Inflammatory macrophage (primary cell): ENCODE results near the gene DNMT3B.
"Not testable (repeated sequence)": the region's sequence is repeated elsewhere in the genome, so short reads cannot be mapped to it uniquely, and the experiment has no call there.

Experiments used
- DNase-seq, 2 donors: peaks; one replicate each; pipeline ENCODE4 v3.0.0-alpha.2; 2020 to 2022

The DNMT3B gene

DNA sequence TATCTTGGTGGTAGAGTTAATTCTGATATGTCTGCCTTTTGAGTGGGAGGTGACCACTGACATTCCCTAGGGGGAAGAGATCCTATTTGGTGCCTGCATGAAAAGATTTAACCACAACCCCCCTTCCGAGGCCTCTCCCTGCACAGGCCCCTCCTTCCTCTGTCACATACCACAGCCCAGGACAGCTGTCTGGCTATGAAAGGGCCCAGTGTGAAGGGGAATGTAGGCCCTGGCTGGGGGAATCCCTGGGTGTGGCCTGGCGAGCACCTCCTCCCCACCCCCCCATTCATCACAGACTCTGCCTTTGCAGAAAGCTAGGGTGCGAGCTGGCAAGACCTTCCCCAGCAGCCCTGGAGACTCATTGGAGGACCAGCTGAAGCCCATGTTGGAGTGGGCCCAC lies 30.1 kb downstream of the DNMT3B start:
- no peak for DNase-seq

DNA sequence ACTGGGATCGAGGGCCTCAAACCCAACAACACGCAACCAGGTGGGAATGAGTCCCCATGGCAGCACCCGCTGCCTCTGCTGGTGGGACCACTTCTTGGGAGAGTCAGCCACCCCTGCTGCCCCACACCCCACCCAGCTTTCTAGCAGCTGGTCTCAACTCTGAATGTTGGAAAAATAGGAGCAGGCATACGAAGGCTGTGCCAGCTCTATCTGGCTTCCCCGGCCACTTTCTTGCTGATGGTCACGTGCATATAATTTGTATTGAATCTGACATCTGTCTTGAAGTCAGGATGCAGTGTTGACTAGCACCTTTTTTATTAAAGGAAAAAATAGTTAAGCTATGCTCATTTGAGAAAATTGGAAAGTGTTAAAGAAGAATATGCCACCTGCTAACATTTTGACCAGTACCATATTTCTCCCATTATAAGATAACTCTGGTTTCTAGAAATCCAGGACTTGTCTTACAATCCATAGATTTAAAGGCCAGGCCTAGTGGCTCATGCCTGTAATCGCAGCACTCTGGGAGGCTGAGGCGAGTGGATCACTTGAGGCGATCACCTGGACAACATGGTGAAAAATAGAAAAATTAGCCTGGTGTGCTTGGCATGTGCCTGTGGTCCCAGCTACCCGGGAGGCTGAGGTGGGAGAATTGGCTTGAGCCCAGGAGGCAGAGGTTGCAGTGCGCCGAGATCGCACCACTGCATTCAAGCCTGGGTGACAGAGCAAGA lies 30.7 kb downstream of the DNMT3B start:
- no peak for DNase-seq

DNA sequence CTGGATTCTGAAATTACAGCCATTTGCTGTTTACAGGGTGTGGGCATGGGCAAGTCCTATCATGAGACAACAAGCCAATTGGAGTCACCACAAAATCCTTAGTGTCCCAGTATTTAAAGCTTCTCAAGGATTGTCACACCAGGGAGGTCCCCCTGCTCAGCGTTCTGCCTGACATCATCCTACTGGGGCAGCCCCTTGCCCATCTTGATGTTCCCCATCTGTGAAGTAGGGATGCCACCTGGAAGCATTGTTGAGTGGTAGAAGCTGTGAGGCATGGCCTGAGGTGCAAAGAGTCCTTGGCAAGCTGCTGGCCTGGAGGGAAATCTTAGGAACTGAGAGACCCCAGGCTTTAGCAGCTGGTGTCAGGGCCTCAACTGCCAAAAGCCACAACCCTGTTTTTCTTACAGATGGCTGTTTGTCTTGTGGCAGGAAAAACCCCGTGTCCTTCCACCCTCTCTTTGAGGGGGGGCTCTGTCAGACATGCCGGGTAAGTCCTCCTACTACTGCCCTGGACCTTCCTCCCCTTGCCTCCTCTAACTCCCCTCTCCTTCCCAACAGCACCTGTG lies 34.3 kb downstream of the DNMT3B start:
- DNase-seq, result no peak

DNA sequence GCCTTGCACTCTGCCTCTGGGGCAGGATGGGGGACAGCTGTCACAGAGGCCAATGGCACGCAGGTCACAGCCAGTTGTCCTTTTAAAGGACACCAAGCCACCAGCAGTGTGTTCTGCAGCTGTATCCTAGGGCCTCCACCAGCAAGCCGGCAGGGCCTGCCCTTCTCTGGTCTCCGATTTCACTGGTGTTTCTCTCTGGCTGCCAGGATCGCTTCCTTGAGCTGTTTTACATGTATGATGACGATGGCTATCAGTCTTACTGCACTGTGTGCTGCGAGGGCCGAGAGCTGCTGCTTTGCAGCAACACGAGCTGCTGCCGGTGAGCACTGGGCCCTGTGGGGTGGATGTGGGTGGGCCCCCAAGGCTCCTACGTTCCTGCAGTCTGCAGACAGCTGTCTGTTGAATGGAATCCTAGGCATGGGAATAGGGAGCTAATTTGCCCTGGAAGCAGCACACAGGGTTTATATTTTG lies 34.8 kb downstream of the DNMT3B start:
- DNase-seq, result no peak

DNA sequence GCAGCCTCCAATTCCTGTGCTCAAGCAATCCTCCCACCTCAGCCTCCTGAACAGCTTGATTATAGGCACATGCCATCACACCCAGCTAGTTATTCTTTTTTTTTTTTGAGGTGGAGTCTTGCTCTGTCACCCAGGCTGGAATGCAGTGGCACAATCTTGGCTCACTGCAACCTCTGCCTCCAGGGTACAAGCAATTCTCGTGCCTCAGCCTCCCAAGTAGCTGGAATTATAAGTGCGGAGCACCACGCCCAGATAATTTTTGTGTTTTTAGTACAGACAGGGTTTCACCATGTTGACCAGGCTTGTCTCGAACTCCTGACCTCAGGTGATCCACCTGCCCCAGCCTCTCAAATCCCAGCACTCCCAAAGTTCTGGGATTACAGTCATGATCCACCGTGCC lies 35.4 kb downstream of the DNMT3B start:
- not testable (repeated sequence) for DNase-seq

DNA sequence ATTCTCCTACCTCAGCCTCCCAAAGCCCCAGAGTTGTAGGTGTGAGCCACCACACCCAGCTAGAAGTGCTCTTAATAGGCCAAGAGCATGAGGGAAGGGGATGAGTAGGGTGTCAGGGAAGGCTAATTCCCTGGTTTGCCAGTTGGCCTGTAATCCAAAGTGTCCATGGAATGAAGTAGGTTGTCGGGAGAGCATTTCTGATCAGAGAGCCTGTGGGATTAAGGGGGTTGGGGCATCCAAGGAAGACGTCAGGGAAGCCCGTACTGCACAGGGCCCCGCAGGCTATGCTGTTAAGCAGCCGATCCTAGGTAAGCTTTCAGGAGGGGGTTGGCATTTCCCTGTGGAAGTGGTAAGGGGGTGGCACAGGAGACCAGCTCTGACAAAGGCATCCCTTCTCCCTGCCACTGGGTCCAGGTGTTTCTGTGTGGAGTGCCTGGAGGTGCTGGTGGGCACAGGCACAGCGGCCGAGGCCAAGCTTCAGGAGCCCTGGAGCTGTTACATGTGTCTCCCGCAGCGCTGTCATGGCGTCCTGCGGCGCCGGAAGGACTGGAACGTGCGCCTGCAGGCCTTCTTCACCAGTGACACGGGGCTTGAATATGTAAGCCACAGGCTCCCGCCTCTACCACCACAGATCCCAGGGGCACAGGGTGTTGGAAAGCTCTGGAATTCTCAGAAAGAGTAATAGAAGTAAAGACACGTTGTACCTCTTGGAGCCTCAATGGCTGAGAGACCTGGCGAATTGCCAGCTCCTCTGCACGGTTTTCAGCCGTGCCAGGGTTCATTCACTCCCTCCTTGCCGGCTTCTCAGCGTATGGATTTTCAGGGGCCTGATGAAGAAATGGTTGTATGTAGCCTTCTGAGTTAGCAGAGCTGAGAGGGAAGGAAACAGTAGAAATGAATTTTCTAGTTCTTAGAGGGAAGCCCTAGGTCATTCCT lies 36.1 kb downstream of the DNMT3B start:
- DNase-seq, result no peak

DNA sequence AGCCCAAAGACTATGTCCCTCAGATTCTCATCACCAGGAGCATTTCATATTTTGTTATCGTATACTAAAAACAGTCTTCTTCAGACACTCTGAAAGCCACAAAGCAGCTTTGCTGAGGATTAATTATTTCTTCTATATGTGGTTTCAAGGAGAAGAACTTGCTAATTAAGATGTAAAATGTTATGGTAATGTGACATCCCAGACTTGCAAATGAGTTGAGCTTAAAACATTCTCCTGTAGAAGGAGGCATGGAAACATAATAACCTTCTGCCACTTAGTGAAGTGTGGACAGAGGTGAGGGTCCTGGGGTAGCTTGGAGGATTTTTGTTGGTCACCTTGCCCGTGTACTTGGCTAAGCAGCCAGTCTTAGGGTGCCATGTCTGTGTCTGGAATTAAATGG lies 40.9 kb downstream of the DNMT3B start:
- DNase-seq, result no peak

DNA sequence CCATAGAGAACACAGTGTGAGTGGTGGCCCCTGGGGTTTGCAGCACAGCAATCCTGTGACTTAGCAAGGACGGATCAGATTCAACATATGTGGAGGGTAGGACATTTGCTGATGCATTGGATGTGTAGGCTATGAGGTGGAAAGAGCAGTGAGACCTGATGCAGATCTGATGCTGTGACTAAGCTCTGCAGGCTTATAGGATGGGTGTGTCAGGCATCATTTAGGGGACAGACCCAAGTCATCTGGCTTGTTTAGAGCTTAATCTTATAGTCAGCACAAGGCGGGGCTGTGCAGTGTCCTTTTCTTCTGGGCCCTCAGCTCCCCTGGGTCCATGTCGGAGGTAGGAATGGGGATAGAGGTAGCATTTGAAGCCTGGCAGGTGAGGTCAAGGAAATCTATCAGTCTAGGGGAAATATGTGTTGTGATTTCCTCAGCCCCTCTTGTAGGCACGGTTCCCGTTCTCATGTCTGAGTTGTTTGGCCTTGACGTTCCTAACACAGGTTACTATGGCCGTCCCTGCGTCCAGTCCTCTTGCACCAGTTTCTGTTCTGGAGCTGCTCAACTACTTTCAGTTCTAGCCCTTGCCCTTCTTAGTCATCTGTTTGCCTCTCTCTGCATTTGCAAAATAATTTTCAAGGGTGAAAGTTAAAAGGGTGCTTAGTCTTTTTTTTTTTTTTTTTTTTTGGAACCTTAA lies 42.0 kb downstream of the DNMT3B start:
- no peak for DNase-seq

DNA sequence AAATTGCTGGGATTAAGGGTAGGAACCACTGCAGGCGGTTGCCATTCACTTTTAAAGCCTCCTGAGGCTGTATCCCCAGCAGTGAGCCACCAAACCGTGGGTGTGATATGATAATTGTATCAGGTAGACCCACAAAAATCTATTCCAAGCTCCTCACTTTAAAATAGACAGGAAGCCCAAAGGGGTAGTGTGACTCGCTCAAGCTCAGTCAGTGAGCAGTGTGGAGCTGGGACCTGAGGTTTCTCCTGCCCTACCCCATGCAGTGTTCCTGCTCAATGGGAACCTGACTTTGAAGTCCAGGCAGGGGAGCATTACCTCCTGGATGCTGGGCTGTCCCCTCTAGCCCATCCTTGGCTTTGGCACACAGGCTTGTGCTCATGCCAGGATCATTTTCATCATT lies 42.6 kb downstream of the DNMT3B start:
- no peak for DNase-seq

DNA sequence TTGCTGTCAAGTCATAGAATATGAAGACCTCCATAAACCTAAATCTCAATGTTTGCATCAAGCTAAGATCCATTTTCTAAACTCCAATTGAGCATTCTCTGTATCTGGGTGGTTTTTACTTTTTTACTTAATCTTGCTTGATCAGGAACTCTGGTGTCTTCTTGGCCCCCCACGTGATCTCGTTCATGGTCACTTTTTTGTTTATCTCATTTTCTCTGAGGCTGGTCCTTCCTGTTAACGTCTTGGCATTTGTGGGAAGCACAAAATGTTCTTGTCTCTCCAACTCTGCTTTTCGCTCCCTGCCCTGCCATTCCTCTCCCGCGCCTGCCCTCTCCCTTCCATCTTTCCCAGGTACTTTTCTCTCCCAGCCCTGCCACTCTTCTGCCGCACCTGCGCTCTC lies 43.5 kb downstream of the DNMT3B start:
- DNase-seq, result no peak

DNA sequence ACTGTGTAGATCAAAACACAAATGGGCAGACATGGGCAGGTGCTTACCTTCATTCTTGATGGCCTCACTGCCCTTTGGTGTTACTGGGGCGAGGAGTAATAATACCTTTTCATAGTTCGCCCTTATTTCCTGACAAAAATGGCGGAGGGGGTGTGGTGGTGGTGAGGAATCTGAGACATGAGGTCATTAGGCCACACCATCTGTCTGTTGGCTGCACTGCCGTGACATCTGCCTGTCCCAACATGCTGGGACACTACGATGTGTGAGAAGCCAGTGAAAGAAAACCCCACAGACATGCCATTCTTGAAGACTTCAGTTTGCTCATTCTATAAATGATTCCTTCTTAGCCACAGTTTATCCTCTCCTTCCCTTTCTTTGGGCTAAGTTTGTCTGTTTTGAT lies 44.2 kb downstream of the DNMT3B start:
- no peak for DNase-seq

DNA sequence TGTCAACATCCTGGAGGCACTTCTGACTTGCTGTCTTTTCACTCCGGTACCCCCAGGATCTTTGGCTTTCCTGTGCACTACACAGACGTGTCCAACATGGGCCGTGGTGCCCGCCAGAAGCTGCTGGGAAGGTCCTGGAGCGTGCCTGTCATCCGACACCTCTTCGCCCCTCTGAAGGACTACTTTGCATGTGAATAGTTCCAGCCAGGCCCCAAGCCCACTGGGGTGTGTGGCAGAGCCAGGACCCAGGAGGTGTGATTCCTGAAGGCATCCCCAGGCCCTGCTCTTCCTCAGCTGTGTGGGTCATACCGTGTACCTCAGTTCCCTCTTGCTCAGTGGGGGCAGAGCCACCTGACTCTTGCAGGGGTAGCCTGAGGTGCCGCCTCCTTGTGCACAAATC lies 45.5 kb downstream of the DNMT3B start:
- no peak for DNase-seq

DNA sequence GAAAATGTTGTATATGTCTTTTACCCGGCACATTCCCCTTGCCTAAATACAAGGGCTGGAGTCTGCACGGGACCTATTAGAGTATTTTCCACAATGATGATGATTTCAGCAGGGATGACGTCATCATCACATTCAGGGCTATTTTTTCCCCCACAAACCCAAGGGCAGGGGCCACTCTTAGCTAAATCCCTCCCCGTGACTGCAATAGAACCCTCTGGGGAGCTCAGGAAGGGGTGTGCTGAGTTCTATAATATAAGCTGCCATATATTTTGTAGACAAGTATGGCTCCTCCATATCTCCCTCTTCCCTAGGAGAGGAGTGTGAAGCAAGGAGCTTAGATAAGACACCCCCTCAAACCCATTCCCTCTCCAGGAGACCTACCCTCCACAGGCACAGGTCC lies 46.3 kb downstream of the DNMT3B start:
- no peak for DNase-seq

DNA sequence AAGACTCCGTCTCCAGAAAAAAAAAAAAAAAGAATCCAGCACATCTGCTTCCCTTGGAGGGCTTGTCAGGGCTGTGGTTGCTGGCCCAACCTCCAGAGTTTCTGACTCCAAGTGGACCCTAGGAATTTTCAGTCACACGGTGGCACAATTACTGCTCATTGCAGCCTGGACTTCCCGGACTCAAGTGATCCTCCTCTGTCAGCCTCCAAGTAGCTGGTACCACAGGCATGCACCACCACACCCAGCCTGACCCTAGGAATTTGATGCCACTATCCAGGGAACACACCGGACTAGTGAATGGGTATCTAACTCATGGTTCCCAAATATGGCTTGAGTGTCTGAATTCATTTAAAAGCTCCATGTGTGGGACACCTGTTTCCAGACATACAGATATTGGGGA lies 47.7 kb downstream of the DNMT3B start:
- no peak for DNase-seq

DNA sequence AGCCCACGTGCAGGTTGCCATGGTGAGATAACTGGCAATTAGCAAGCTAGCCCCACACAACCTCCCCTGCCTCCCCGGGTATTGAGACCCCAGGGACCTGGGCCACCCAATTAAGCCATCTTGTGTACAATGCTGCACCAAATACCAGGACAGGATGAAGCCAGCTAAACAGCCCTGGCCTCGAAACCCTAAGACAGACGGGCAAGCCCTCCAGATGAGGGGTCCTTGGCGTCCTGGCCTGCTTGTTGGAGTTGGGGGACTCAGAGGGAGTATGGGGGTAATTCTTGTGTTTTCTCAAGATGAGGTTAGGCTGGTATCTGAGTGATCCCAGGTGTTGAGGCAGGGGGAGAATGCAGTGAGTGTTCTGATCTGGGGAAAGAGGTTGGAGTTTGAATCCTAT lies 48.8 kb downstream of the DNMT3B start:
- no peak for DNase-seq

DNA sequence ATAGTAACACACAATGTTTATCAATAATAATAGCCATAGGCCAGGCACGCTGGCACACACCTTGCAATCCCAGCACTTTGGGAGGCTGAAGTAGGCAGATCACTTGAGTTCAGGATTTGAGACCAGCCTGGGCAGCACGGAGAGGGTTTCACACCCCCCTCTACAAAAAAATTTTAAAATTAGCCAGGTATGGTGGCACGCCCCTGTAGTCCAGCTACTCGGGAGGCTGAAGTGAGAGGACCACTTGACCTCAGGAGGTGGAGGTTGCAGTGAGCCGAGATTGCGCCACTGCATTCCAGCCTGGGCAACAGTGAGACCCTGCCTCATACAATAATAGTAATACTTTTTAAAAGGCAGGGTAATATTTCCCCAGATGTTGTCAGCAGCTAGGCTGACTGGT lies 49.7 kb downstream of the DNMT3B start:
- DNase-seq, result no peak

DNA sequence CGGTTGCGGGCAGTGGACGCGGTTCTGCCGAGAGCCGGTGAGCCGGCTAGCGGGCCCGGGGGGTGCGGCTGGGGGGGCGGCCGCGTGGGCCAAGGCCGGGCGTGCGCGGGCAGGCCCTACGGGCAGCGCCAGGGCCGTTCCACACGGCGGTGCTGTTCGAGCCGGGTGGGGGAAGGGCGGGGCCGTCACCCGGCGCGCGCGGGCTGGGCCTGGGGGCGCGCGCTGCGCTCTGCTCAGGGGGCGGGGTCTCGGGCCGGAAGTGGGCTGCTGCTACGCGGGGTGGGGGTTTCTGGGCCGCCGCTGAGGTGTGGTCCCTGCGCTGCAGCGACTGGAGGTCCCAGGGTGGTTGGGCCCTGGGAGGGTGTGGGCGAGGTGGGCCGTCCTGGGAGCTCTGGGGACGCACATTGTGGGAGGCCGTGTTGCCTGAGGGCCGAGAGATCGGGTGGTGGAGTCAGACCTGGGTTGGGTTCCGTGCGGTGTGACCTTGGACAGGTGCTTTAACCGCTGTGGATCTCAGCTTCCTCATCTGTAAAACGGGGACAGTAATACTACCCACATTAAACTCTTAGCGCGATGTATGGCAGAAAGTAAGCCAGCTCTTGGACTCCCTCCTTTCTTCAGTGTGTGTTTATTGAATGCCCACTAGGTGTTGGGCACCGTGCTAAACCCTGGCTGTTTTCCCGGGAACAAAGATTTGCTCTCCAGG lies 58.0 kb downstream of the DNMT3B start:
- DNase-seq, result peak; percentile 4 to 64

DNA sequence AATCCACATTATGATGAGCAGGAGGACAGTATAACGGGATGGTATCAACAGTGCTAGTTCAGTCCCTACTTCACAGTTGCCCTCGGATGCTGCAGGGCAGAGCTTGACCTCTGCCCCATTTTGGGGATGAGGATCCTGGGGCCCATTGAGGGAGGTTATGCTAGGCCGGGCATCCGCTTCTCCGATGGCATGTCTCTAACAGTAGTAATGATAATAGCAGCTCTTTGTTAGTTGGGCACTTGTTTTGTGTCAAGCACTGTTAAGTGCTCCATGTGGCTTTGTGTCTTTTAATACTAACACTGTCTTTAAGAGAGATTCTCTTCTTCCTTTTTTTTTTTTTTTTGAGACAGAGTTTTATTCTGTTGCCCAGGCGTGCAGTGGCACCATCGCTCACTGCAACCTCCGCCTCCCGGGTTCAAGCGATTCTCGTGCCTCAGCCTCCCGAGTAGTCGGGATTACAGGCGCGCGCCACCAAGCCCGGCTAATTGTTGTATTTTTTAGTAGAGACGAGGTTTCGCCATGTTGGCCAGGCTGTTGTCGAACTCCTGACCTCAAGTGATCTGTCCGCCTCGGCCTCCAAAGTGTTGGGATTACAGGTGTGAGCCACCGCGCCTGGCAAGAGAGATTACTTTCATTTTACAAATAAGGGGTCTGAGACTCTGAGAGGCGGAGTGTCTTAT lies 58.7 kb downstream of the DNMT3B start:
- DNase-seq, result peak in 1 of 2 donors; percentile 10

DNA sequence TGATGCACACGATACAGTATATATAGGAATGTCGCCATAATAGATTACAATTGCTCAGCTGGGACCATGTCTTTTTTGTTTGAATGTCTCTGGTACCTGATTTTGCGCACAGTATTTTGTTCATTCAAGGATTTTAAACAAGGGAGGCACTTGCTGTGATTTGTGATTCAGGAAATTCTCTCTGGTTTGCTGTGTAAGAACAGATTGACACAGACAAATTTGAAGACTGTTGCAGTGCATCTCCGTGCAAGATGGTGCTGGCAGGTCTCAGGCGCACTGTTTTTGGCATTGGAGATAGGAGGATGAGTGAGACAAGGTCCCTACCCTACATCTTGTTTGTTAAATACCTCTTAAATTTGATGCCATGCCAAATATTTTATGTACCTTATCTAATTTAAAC lies 60.0 kb downstream of the DNMT3B start:
- no peak for DNase-seq

DNA sequence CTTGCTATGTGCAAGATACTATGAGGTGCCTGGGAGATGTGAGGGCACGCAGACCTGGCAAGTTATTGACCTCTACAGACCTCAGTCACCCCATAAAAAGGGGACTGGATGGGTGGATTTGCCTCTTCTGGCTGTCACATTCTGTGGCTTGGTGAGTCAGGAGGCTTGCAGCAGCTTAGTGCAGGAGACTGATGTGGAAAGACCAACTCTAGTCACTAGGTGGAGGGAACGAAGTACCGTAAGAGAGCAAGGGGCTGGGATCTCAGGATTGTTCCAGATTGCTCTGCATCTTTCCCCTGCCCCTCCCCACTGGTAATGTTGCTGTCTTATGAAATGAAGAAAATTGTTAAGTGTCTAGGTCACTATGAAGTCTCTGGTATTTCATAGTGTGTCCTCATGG lies 60.9 kb downstream of the DNMT3B start:
- DNase-seq, result peak; percentile 37 to 58

DNA sequence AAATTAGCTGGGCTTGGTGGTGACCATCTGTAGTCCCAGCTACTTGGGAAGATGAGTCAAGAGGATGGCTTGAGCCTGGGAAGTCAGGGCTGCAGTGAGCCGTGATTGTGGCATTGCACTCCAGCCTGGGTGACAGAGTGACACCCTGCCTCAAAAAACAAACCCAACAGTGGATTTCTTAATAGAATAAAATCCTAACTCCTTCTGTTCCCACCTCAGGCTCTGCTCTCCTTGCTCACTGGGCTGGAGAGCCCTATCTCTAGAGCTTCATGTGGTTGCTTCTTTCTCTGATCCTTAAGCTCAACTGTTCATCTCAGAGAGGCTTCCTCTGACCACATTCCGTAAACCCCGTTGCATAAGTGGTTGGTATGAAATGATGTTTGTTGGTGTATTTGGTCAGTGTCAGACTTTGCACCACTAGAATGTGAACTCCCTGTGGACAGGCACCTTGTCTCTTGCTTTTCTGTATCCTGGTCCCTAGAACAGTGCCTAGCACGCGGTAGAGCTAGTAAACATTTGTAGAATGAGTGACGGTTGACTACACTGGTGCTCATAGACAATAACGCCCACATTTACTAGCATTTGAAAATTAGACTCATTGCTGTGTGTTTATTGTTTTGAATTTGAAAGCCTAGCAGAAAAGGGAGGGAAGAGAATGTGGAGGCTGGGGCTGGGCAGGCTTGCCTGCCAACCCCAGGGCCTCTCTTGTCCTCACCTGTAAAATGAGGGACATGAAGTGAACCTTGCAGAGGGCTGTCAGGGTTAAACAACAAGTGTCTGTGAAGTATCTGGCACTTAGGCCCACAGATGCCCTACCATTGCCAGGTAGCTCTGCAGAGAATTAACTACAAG lies 61.8 kb downstream of the DNMT3B start:
- peak; percentile 43 to 63 for DNase-seq
